Measurements from ENCODE around the gene TAS1R1. TPM values are rescaled to one million over a fixed set of nuclear protein-coding genes. Genes with fewer than 3 reads are reported as not detected.

Gene TAS1R1
- total and polyA plus RNA-seq, 9 of the 15 experiments (the other 6 are each of a cell fraction or from before 2014, with no cell fraction given), result 0.06 TPM; not detected in 8

GRCh38 chr1:6580119-6580592 lies 25.0 kb downstream of the TAS1R1 start (continued):
- TF ChIP-seq ZNF785 (CRISPR knock-in tag; IDR thresholded peaks at IDR 0.05) (peak; percentile 13; the same call in 1 of the 2 replicates), DEAF1 (CRISPR knock-in tag; IDR thresholded peaks at IDR 0.05) (no peak), FOXP4 (CRISPR knock-in tag; IDR thresholded peaks at IDR 0.05; ENCODE audit: borderline replicate concordance) (0 out of 2 replicates have a peak, but pooled peaks have one; percentile 21), BDP1 (IDR thresholded peaks at IDR 0.05; ENCODE audit: insufficient read depth, insufficient read length) (no peak), SMAD3 (CRISPR knock-in tag; conservative IDR thresholded peaks at IDR 0.05) (0 out of 2 replicates have a peak, but pooled peaks have one; percentile 27), NR2C1 (IDR thresholded peaks at IDR 0.05) (no peak), NR2C1 (tag; IDR thresholded peaks at IDR 0.05) (no peak), ZBTB7A (IDR thresholded peaks at IDR 0.05; ENCODE audit: borderline replicate concordance, control insufficient read depth, low read depth, low read length) (0 out of 2 replicates have a peak, but pooled peaks have one; percentile 22), CAMTA2 (CRISPR knock-in tag; conservative IDR thresholded peaks at IDR 0.05) (0 out of 2 replicates have a peak, but pooled peaks have one; percentile 67), RBBP5 (IDR thresholded peaks at IDR 0.05; ENCODE audit: borderline replicate concordance, insufficient read depth, low read length, poor library complexity, severe bottlenecking) (peak; percentile 30)
- TF ChIP-seq, protein P1, sequence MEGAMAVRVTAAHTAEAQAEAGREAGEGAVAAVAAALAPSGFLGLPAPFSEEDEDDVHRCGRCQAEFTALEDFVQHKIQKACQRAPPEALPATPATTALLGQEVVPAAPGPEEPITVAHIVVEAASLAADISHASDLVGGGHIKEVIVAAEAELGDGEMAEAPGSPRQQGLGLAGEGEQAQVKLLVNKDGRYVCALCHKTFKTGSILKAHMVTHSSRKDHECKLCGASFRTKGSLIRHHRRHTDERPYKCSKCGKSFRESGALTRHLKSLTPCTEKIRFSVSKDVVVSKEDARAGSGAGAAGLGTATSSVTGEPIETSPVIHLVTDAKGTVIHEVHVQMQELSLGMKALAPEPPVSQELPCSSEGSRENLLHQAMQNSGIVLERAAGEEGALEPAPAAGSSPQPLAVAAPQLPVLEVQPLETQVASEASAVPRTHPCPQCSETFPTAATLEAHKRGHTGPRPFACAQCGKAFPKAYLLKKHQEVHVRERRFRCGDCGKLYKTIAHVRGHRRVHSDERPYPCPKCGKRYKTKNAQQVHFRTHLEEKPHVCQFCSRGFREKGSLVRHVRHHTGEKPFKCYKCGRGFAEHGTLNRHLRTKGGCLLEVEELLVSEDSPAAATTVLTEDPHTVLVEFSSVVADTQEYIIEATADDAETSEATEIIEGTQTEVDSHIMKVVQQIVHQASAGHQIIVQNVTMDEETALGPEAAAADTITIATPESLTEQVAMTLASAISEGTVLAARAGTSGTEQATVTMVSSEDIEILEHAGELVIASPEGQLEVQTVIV (CRISPR knock-in tag; IDR thresholded peaks at IDR 0.05; ENCODE audit: borderline replicate concordance), result no peak
- TF ChIP-seq, protein P2, sequence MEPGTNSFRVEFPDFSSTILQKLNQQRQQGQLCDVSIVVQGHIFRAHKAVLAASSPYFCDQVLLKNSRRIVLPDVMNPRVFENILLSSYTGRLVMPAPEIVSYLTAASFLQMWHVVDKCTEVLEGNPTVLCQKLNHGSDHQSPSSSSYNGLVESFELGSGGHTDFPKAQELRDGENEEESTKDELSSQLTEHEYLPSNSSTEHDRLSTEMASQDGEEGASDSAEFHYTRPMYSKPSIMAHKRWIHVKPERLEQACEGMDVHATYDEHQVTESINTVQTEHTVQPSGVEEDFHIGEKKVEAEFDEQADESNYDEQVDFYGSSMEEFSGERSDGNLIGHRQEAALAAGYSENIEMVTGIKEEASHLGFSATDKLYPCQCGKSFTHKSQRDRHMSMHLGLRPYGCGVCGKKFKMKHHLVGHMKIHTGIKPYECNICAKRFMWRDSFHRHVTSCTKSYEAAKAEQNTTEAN (CRISPR knock-in tag; IDR thresholded peaks at IDR 0.05), result 0 out of 2 replicates have a peak, but pooled peaks have one; percentile 57
- TF ChIP-seq, protein P3, sequence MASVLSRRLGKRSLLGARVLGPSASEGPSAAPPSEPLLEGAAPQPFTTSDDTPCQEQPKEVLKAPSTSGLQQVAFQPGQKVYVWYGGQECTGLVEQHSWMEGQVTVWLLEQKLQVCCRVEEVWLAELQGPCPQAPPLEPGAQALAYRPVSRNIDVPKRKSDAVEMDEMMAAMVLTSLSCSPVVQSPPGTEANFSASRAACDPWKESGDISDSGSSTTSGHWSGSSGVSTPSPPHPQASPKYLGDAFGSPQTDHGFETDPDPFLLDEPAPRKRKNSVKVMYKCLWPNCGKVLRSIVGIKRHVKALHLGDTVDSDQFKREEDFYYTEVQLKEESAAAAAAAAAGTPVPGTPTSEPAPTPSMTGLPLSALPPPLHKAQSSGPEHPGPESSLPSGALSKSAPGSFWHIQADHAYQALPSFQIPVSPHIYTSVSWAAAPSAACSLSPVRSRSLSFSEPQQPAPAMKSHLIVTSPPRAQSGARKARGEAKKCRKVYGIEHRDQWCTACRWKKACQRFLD (CRISPR knock-in tag; IDR thresholded peaks at IDR 0.05), result peak; percentile 66; the same call in 1 of the 2 replicates
- TF ChIP-seq, protein P4, sequence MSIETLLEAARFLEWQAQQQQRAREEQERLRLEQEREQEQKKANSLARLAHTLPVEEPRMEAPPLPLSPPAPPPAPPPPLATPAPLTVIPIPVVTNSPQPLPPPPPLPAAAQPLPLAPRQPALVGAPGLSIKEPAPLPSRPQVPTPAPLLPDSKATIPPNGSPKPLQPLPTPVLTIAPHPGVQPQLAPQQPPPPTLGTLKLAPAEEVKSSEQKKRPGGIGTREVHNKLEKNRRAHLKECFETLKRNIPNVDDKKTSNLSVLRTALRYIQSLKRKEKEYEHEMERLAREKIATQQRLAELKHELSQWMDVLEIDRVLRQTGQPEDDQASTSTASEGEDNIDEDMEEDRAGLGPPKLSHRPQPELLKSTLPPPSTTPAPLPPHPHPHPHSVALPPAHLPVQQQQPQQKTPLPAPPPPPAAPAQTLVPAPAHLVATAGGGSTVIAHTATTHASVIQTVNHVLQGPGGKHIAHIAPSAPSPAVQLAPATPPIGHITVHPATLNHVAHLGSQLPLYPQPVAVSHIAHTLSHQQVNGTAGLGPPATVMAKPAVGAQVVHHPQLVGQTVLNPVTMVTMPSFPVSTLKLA (conservative IDR thresholded peaks at IDR 0.05), result peak; percentile 20; a peak in 3 of 4 replicates
